CD14-positive monocyte (primary cell): ENCODE results near the gene PLEKHA7. TPM values are rescaled to one million over a fixed set of nuclear protein-coding genes. Genes with fewer than 3 reads are reported as not detected.

Experiments used
- DNase-seq, 3 donors: peaks; one replicate each; pipeline ENCODE4 v3.0.0-alpha.2; 2011 to 2022
- H2AFZ ChIP-seq: 2 replicates; pipeline ENCODE4 v1.6.0; 2012; ENCODE audit warnings: mild to moderate bottlenecking, low read depth, low read length, inconsistent platforms; ENCODE audit not compliant: insufficient read depth, poor library complexity, severe bottlenecking
- H3K27ac ChIP-seq, 2 donors: 1 replicate in 1 of 2; 2 replicates in 1 of 2; pipeline ENCODE4 v1.5.1; 2012 to 2013; ENCODE audit warnings: low read length in 2 of 2, control low read depth in 1 of 2, inconsistent platforms in 1 of 2, low read depth in 1 of 2, mild to moderate bottlenecking in 1 of 2
- H3K27me3 ChIP-seq, 2 donors: one replicate each; pipeline versions ENCODE4 v1.6.0 to v1.6.1; 2011 to 2013; ENCODE audit warnings: low read length in 2 of 2; ENCODE audit not compliant: control insufficient read depth in 2 of 2, insufficient read depth in 2 of 2
- H3K36me3 ChIP-seq, 2 donors: replicated peaks in 1 of 2; 1 replicate in 1 of 2; 2 replicates in 1 of 2; pipeline versions ENCODE4 v1.5.1 to v1.6.1; 2012 to 2013; ENCODE audit warnings: low read length in 2 of 2, control low read depth in 1 of 2, inconsistent platforms in 1 of 2, mild to moderate bottlenecking in 1 of 2; ENCODE audit not compliant: insufficient read depth in 2 of 2, control insufficient read depth in 1 of 2
- H3K4me1 ChIP-seq, 2 donors: 1 replicate in 1 of 2; 2 replicates in 1 of 2; pipeline versions ENCODE4 v1.5.1 to v1.6.1; 2012 to 2013; ENCODE audit warnings: low read length in 2 of 2, control low read depth in 1 of 2, inconsistent platforms in 1 of 2, mild to moderate bottlenecking in 1 of 2, moderate library complexity in 1 of 2; ENCODE audit not compliant: insufficient read depth in 2 of 2, control insufficient read depth in 1 of 2
- H3K4me2 ChIP-seq: replicated peaks from 2 replicates; pipeline ENCODE3; 2012; ENCODE audit warnings: low read length, moderate library complexity, mild to moderate bottlenecking; ENCODE audit not compliant: poor library complexity, severe bottlenecking; ENCODE audit errors: extremely low read depth
- H3K4me3 ChIP-seq, 3 experiments: fragments of 200-600 bp in 1 of 3; sonication (generic) in 1 of 3; replicated peaks in 1 of 3; 1 replicate in 2 of 3; 2 replicates in 1 of 3; pipeline ENCODE4 v1.5.1; 2011 to 2013; ENCODE audit warnings: low read length in 3 of 3, mild to moderate bottlenecking in 3 of 3, control low read depth in 2 of 3, low read depth in 2 of 3, inconsistent platforms in 1 of 3, moderate library complexity in 1 of 3
- H3K79me2 ChIP-seq: 2 replicates; pipeline ENCODE4 v1.6.0; 2012; ENCODE audit warnings: mild to moderate bottlenecking, control low read depth, inconsistent platforms, low read length, moderate library complexity; ENCODE audit not compliant: insufficient read depth
- H3K9ac ChIP-seq: 2 replicates; pipeline ENCODE4 v1.6.0; 2017; ENCODE audit warnings: low read length, mild to moderate bottlenecking; ENCODE audit not compliant: insufficient read depth, poor library complexity, severe bottlenecking
- H3K9me3 ChIP-seq, 2 donors: replicated peaks in 1 of 2; 1 replicate in 1 of 2; 2 replicates in 1 of 2; pipeline versions ENCODE4 v1.5.1 to v1.6.1; 2012 to 2013; ENCODE audit warnings: low read length in 2 of 2, control low read depth in 1 of 2; ENCODE audit not compliant: control insufficient read depth in 1 of 2, insufficient read depth in 1 of 2
- H4K20me1 ChIP-seq: 2 replicates; pipeline ENCODE4 v1.6.0; 2012; ENCODE audit warnings: mild to moderate bottlenecking, low read length, control low read depth, moderate library complexity; ENCODE audit not compliant: insufficient read depth
- H3K27ac Mint-ChIP-seq, 7 donors: one replicate each; pipeline ENCODE4 v1.8.0; 2020; ENCODE audit warnings: mild to moderate bottlenecking in 7 of 7, mixed read lengths in 7 of 7, moderate library complexity in 6 of 7, inconsistent platforms in 2 of 7
- H3K27me3 Mint-ChIP-seq, 3 donors: one replicate each; pipeline ENCODE4 v1.8.0; 2021 to 2022; ENCODE audit warnings: low read depth in 3 of 3, mild to moderate bottlenecking in 3 of 3, mixed read lengths in 3 of 3, moderate library complexity in 3 of 3, inconsistent platforms in 1 of 3
- H3K36me3 Mint-ChIP-seq, 2 donors: one replicate each; pipeline ENCODE4 v1.8.0; 2020; ENCODE audit warnings: mixed read lengths in 2 of 2, inconsistent platforms in 1 of 2, mild to moderate bottlenecking in 1 of 2
- H3K4me1 Mint-ChIP-seq: one replicate; pipeline ENCODE4 v1.8.0; 2020; ENCODE audit warnings: mild to moderate bottlenecking, mixed read lengths
- H3K4me3 Mint-ChIP-seq, 2 donors: one replicate each; pipeline ENCODE4 v1.8.0; 2020; ENCODE audit warnings: mild to moderate bottlenecking in 2 of 2, mixed read lengths in 2 of 2, moderate library complexity in 1 of 2
- H3K9me3 Mint-ChIP-seq, 7 donors: one replicate each; pipeline ENCODE4 v1.8.0; 2020 to 2022; ENCODE audit warnings: mixed read lengths in 7 of 7, mild to moderate bottlenecking in 6 of 7, moderate library complexity in 6 of 7, inconsistent platforms in 2 of 7
- CTCF ChIP-seq: fragments of 200-600 bp; IDR thresholded peaks from one replicate; pipeline ENCODE4 v1.8.0; 2022; ENCODE audit warnings: antibody characterized with exemption, mild to moderate bottlenecking
- WGBS: methylation state at CpG from one replicate; pipeline ENCODE4 v1.1.5; 2013; ENCODE audit warnings: missing lambda C conversion rate; ENCODE audit not compliant: insufficient coverage; 5-methylcytosine and 5-hydroxymethylcytosine counted together
- intact Hi-C, 2 donors: fragments of 100-400 bp; cut with micrococcal nuclease; formaldehyde crosslinking; loops; one replicate each; pipeline versions ENCODE4 v1.15.0 to v1.15.1; 2023
- polyA plus RNA-seq, 3 donors: library from polyadenylated mRNA; depleted of rRNA in 1 of 3; unstranded in 2 of 3; stranded (reverse) in 1 of 3; fragments of 300-500 nt in 2 of 3; fragments of >200 nt in 1 of 3; fragmentation: Illumina TruSeq in 2 of 3; gene quantifications; 1 replicate in 2 of 3; 2 replicates in 1 of 3; pipeline ENCODE4 v1.2.3, GENCODE V29; 2012 to 2021

Gene PLEKHA7
- polyA plus RNA-seq, 3 donors, result 0.05 to 0.92 (median 0.22) TPM

- 86% methylated on average over 1 of the region's 5 CpGs for WGBS
- no peak overlapping the region for H3K27ac ChIP-seq
- H3K4me3 ChIP-seq, result no peak overlapping the region
- H3K4me3 Mint-ChIP-seq, result no peak overlapping the region
- no peaks in the 10 kb centered on the region for H4K20me1 ChIP-seq
- H3K4me1 Mint-ChIP-seq, result no peaks in the 10 kb centered on the region
- no peak overlapping the region for H3K4me2 ChIP-seq
- no peaks in the 10 kb centered on the region for H3K27me3 ChIP-seq
- H3K9me3 ChIP-seq, result no peaks in the 10 kb centered on the region
- intact Hi-C loops, result loop anchor here in 1 of 2 donors (10.0 kb wide), 1 partner anchor 91 kb away; no protein-coding TSS in a partner anchor
- no peak for TF ChIP-seq CTCF
- no peaks in the 10 kb centered on the region for H3K36me3 Mint-ChIP-seq
- DNase-seq, result no peak
- no peaks in the 10 kb centered on the region for H3K36me3 ChIP-seq
- no peak overlapping the region for H3K9ac ChIP-seq
- H3K27me3 Mint-ChIP-seq, result peaks cover 3 to 8% (median 3%) of the 10 kb centered on the region in 3 donors
- no peaks in the 10 kb centered on the region for H3K9me3 Mint-ChIP-seq
- H3K79me2 ChIP-seq, result no peaks in the 10 kb centered on the region
- no peaks in the 10 kb centered on the region for H3K4me1 ChIP-seq
- H3K27ac Mint-ChIP-seq, result no peak overlapping the region
- H2AFZ ChIP-seq, result no peak overlapping the region
These were observed 138.0 kb downstream of the PLEKHA7 start for GRCh38 chr11:16876053-16876752.

- TF ChIP-seq CTCF, result no peak
- no peak overlapping the region for H3K27ac ChIP-seq
- no peaks in the 10 kb centered on the region for H4K20me1 ChIP-seq
- WGBS, result 100% methylated on average over 1 of the region's 4 CpGs
- H3K9me3 Mint-ChIP-seq, result no peaks in the 10 kb centered on the region
- intact Hi-C loops, result loop anchor here in 1 of 2 donors (10.0 kb wide), 1 partner anchor 90 kb away; no protein-coding TSS in a partner anchor
- no peaks in the 10 kb centered on the region for H3K4me1 ChIP-seq
- no peak overlapping the region for H3K4me2 ChIP-seq
- peaks cover 3 to 8% (median 5%) of the 10 kb centered on the region in 3 donors for H3K27me3 Mint-ChIP-seq
- H3K79me2 ChIP-seq, result no peaks in the 10 kb centered on the region
- H3K9me3 ChIP-seq, result no peaks in the 10 kb centered on the region
- no peaks in the 10 kb centered on the region for H3K4me1 Mint-ChIP-seq
- H3K27me3 ChIP-seq, result no peaks in the 10 kb centered on the region
- no peak overlapping the region for H3K27ac Mint-ChIP-seq
- H3K9ac ChIP-seq, result no peak overlapping the region
- no peaks in the 10 kb centered on the region for H3K36me3 Mint-ChIP-seq
- no peak for DNase-seq
- no peaks in the 10 kb centered on the region for H3K36me3 ChIP-seq
- H3K4me3 Mint-ChIP-seq, result no peak overlapping the region
- no peak overlapping the region for H3K4me3 ChIP-seq
- no peak overlapping the region for H2AFZ ChIP-seq
These were observed 139.8 kb downstream of the PLEKHA7 start for GRCh38 chr11:16874275-16874975.
